22Rv1 (cell line): ENCODE measurements around the gene NDUFB7.

Source experiments
- CTCF ChIP-seq: fragments of 450-650 bp; IDR thresholded peaks from 2 replicates; pipeline ENCODE4 v1.5.1; 2017; ENCODE audit warnings: mild to moderate bottlenecking
- ZFX ChIP-seq: fragments of 450-650 bp; IDR thresholded peaks from 2 replicates; pipeline ENCODE4 v1.6.1; 2017; ENCODE audit warnings: antibody characterized with exemption, borderline replicate concordance

- no peak for TF ChIP-seq CTCF
- TF ChIP-seq ZFX = no peak
Observed at GRCh38 chr19:14611051-14611450, 39.2 kb upstream of the NDUFB7 start.
